GM12878 (cell line): ENCODE measurements around the gene RRBP1. TPM values are rescaled to one million over a fixed set of nuclear protein-coding genes. Genes with fewer than 3 reads are reported as not detected.

Experiments used
- ATAC-seq: fragments of 200-7000 bp; cut with Tn5 transposase; 3 replicates; pipeline ENCODE4 v1.9.1; 2020; ENCODE audit warnings: mild to moderate bottlenecking, moderate library complexity
- BruUV-seq: library from RNA; stranded (reverse); fragments of 400-500 nt; replicated peaks from 2 replicates; lab custom pipeline; 2021; lab: Mats Ljungman, UMichigan
- CTCF ChIA-PET: fragments of 300-600 bp; sonication (Branson Sonifier 250); formaldehyde crosslinking; extraction: SDS; loops from one replicate; lab custom pipeline; 2021; ENCODE audit warnings: inconsistent platforms; lab: Yijun Ruan, JAX
- POLR2A ChIA-PET: fragments of 350-600 bp; formaldehyde crosslinking; extraction: SDS; loops from one replicate; lab custom pipeline; 2021; ENCODE audit warnings: inconsistent platforms; lab: Charles Lee
- RAD21 ChIA-PET: fragments of 300-600 bp; sonication (Branson Sonifier 250); formaldehyde crosslinking; loops from one replicate; lab custom pipeline; 2023; ENCODE audit warnings: antibody characterized with exemption; ENCODE audit not compliant: unreplicated experiment; lab: Charles Lee
- SMC1A ChIA-PET: fragments of 300-600 bp; sonication (Branson Sonifier 250); formaldehyde crosslinking; loops from one replicate; lab custom pipeline; 2023; ENCODE audit not compliant: unreplicated experiment, uncharacterized antibody; lab: Charles Lee
- DNase-seq: peaks from one replicate; pipeline ENCODE4 v3.0.0-alpha.2; 2011; ENCODE audit warnings: low read depth, low spot score
- FAIRE-seq: peaks from 3 replicates; lab custom pipeline; 2011; peaks lifted over from hg19 to GRCh38; lab: Jason Lieb, UNC
- H2AFZ ChIP-seq: 2 replicates; pipeline ENCODE4 v1.6.0; 2011; ENCODE audit warnings: low read depth, low read length, control low read depth; ENCODE audit not compliant: control insufficient read depth
- H3K27ac ChIP-seq: 2 replicates; pipeline ENCODE4 v1.5.1; 2011; ENCODE audit warnings: control low read depth; ENCODE audit not compliant: control insufficient read depth, insufficient read depth
- H3K27me3 ChIP-seq, 2 experiments: replicated peaks in 1 of 2; 2 replicates each; pipeline versions ENCODE4 v1.6.0 to v1.6.1; 2011; ENCODE audit warnings: low read length in 1 of 2; ENCODE audit not compliant: control insufficient read depth in 2 of 2, insufficient read depth in 2 of 2
- H3K36me3 ChIP-seq, 2 experiments: 2 replicates each; pipeline ENCODE4 v1.5.1; 2011; ENCODE audit warnings: low read length in 1 of 2; ENCODE audit not compliant: control insufficient read depth in 2 of 2, insufficient read depth in 2 of 2
- H3K4me1 ChIP-seq: 2 replicates; pipeline ENCODE4 v1.6.1; 2011; ENCODE audit warnings: mild to moderate bottlenecking, low read length, moderate library complexity, mixed read lengths; ENCODE audit not compliant: control insufficient read depth, insufficient read depth
- H3K4me2 ChIP-seq: 2 replicates; pipeline ENCODE4 v1.6.0; 2011; ENCODE audit warnings: control low read depth; ENCODE audit not compliant: control insufficient read depth, insufficient read depth
- H3K4me3 ChIP-seq: fragments of 200-600 bp; sonication (generic); 2 replicates; pipeline ENCODE4 v1.5.1; 2016
- H3K79me2 ChIP-seq: 2 replicates; pipeline ENCODE4 v1.6.0; 2011; ENCODE audit warnings: low read length; ENCODE audit not compliant: control insufficient read depth, insufficient read depth
- H3K9ac ChIP-seq: 2 replicates; pipeline ENCODE4 v1.8.0; 2011; ENCODE audit warnings: low read length, control low read depth, mixed read lengths; ENCODE audit not compliant: control insufficient read depth, insufficient read depth
- H3K9me3 ChIP-seq: replicated peaks from 3 replicates; pipeline ENCODE4 v1.5.1; 2011; ENCODE audit warnings: mild to moderate bottlenecking, low read length; ENCODE audit not compliant: control insufficient read depth, insufficient read depth
- H4K20me1 ChIP-seq: 2 replicates; pipeline ENCODE4 v1.6.0; 2011; ENCODE audit not compliant: control insufficient read depth, insufficient read depth
- CHD4 ChIP-seq: fragments of 200-600 bp; sonication (generic); IDR thresholded peaks from 2 replicates; pipeline ENCODE4 v1.6.1; 2016; ENCODE audit warnings: mild to moderate bottlenecking
- ESRRA ChIP-seq: IDR thresholded peaks from 2 replicates; pipeline ENCODE4 v1.6.1; 2012; ENCODE audit warnings: mild to moderate bottlenecking, low read length, improper control_type of control experiment
- FOXM1 ChIP-seq: IDR thresholded peaks from 2 replicates; pipeline ENCODE4 v1.6.1; 2012; ENCODE audit warnings: low read depth, mild to moderate bottlenecking, inconsistent platforms, low read length, moderate library complexity
- KLF5 ChIP-seq: fragments of 450-650 bp; IDR thresholded peaks from 2 replicates; pipeline ENCODE4 v1.6.1; 2014; ENCODE audit warnings: mild to moderate bottlenecking; ENCODE audit not compliant: partially characterized antibody
- MYB ChIP-seq: fragments of 150-350 bp; IDR thresholded peaks from 2 replicates; pipeline ENCODE4 v1.6.1; 2014; ENCODE audit warnings: mild to moderate bottlenecking, low read depth, low read length, borderline replicate concordance
- NFIC ChIP-seq: IDR thresholded peaks from 2 replicates; pipeline ENCODE4 v1.6.1; 2012; ENCODE audit warnings: low read depth, mild to moderate bottlenecking, inconsistent platforms, low read length, moderate library complexity
- PAX8 ChIP-seq: fragments of 450-650 bp; IDR thresholded peaks from 2 replicates; pipeline ENCODE4 v1.6.1; 2017; ENCODE audit warnings: mild to moderate bottlenecking, moderate library complexity
- PML ChIP-seq: IDR thresholded peaks from 2 replicates; pipeline ENCODE4 v1.6.1; 2012; ENCODE audit warnings: low read length, inconsistent platforms
- SMC3 ChIP-seq: IDR thresholded peaks from 2 replicates; pipeline ENCODE4 v1.6.1; 2011; ENCODE audit warnings: low read length, improper control_type of control experiment, borderline replicate concordance
- USF2 ChIP-seq: IDR thresholded peaks from 2 replicates; pipeline ENCODE4 v1.6.1; 2011; ENCODE audit warnings: low read depth, low read length, improper control_type of control experiment, borderline replicate concordance
- ZBTB40 ChIP-seq: fragments of 450-650 bp; IDR thresholded peaks from 2 replicates; pipeline ENCODE4 v1.6.1; 2016; ENCODE audit warnings: mild to moderate bottlenecking, moderate library complexity, borderline replicate concordance
- ZNF207 ChIP-seq: fragments of 450-650 bp; IDR thresholded peaks from 2 replicates; pipeline ENCODE4 v1.6.1; 2014; ENCODE audit warnings: antibody characterized with exemption, mild to moderate bottlenecking, borderline replicate concordance
- ZZZ3 ChIP-seq: IDR thresholded peaks from 2 replicates; pipeline ENCODE4 v1.6.1; 2011; ENCODE audit warnings: low read depth; ENCODE audit not compliant: control insufficient read depth, insufficient read length
- WGBS: methylation state at CpG from one replicate; pipeline ENCODE4 v1.1.6; 2016; ENCODE audit warnings: low lambda C conversion rate; ENCODE audit not compliant: insufficient replicate concordance, insufficient coverage; ENCODE audit errors: missing lambda C conversion rate; 5-methylcytosine and 5-hydroxymethylcytosine counted together
- in situ Hi-C: fragments of 300-500 bp; cut with MboI; formaldehyde crosslinking; loops from 9 replicates; pipeline ENCODE4 v1.14.3; 2018; ENCODE audit warnings: mixed read lengths
- intact Hi-C: fragments of 100-400 bp; cut with micrococcal nuclease; formaldehyde crosslinking; loops from one replicate; pipeline ENCODE4 v1.14.2; 2022; ENCODE audit not compliant: unreplicated experiment
- polyA plus RNA-seq, 11 experiments: library from polyadenylated mRNA; depleted of rRNA in 4 of 11; unstranded in 6 of 11; stranded (reverse) in 5 of 11; fragments of >200 nt; fragmentation: Nextera tagmentation in 4 of 11; fragmentation: Illumina TruSeq in 1 of 11; extraction: Ambion mirVana in 4 of 11; extraction: Trizol in 1 of 11; gene quantifications; 1 replicate in 1 of 11; 2 replicates in 10 of 11; pipeline versions ENCODE4 v1.2.1 to v1.2.3, GENCODE V29; 2011 to 2016; ENCODE audit warnings: inconsistent platforms in 2 of 11, missing spikeins in 2 of 11, low read depth in 1 of 11
- total RNA-seq, 4 experiments: library from RNA; depleted of rRNA in 3 of 4; stranded (reverse); fragments of >200 nt in 3 of 4; fragmentation: Illumina TruSeq in 1 of 4; extraction: Trizol in 1 of 4; gene quantifications; 2 replicates each; pipeline versions ENCODE4 v1.2.1 to v1.2.3, GENCODE V29; 2013 to 2021

Gene RRBP1
- total and polyA plus RNA-seq, 10 of the 15 experiments (the other 5 are each of a cell fraction or from before 2014, with no cell fraction given), result 1.2 to 57.4 (median 24.6) TPM

- in situ Hi-C loops (no loop called here), intact Hi-C loops (no loop called here)
- ChIA-PET SMC1A (no interaction called here), CTCF (interaction anchor here (0.8 kb wide), 1 partner anchor 267 kb away, joined by 3 read pairs; no protein-coding TSS in a partner anchor), POLR2A (interaction anchor here (0.8 kb wide), 1 partner anchor 307 kb away, joined by 3 read pairs; no protein-coding TSS in a partner anchor), RAD21 (no interaction called here)
- no peaks in the 10 kb centered on the region for H3K9me3 ChIP-seq
- no peak for TF ChIP-seq FOXM1
- no peak for TF ChIP-seq SMC3
- no peak for TF ChIP-seq ZZZ3
- TF ChIP-seq CHD4, result no peak
- TF ChIP-seq ESRRA, result no peak
- TF ChIP-seq NFIC, result no peak
- no peak for FAIRE-seq
- no peak overlapping the region for H3K4me3 ChIP-seq
- no peak for ATAC-seq
- H3K79me2 ChIP-seq, result no peaks in the 10 kb centered on the region
- WGBS, result 91% methylated on average over 9 of the region's 9 CpGs
- H2AFZ ChIP-seq, result no peak overlapping the region
- H3K4me1 ChIP-seq, result no peaks in the 10 kb centered on the region
- H3K27me3 ChIP-seq, result no peaks in the 10 kb centered on the region
- H3K9ac ChIP-seq, result no peak overlapping the region
- no peak overlapping the region for H3K27ac ChIP-seq
- no peak overlapping the region for H3K4me2 ChIP-seq
- DNase-seq, result no peak
- H4K20me1 ChIP-seq, result no peaks in the 10 kb centered on the region
- peaks cover 20 to 21% of the 10 kb centered on the region in 2 experiments for H3K36me3 ChIP-seq
- no TSS peak for BruUV-seq
Observed at GRCh38 chr20:17631576-17632319, 50.3 kb downstream of the RRBP1 start.

GRCh38 chr20:17630806-17631195, 51.2 kb downstream of the RRBP1 start:
- SMC1A ChIA-PET, result no interaction called here
- Histone ChIP-seq H3K27ac (no peak overlapping the region), H3K4me3 (no peak overlapping the region), H3K27me3 (no peaks in the 10 kb centered on the region), H3K4me1 (no peaks in the 10 kb centered on the region), H3K9me3 (no peaks in the 10 kb centered on the region), H3K36me3 (peaks cover 20 to 21% of the 10 kb centered on the region in 2 experiments), H3K4me2 (no peak overlapping the region), H3K9ac (no peak overlapping the region), H4K20me1 (no peaks in the 10 kb centered on the region), H2AFZ (no peak overlapping the region), H3K79me2 (no peaks in the 10 kb centered on the region)
- 87% methylated on average over 6 of the region's 6 CpGs for WGBS
- POLR2A ChIA-PET, result interaction anchor here (0.8 kb wide), 1 partner anchor 308 kb away, joined by 3 read pairs; no protein-coding TSS in a partner anchor
- in situ Hi-C loops, result no loop called here
- RAD21 ChIA-PET, result no interaction called here
- no peak for FAIRE-seq
- CTCF ChIA-PET, result no interaction called here
- no peak for DNase-seq
- intact Hi-C loops, result no loop called here
- no peak for ATAC-seq
- no TSS peak for BruUV-seq
- TF ChIP-seq ZNF207 (no peak), USF2 (no peak), ZBTB40 (no peak), PML (no peak), MYB (no peak), KLF5 (no peak), PAX8 (no peak)
